Neural cell (in vitro differentiated cells): ENCODE measurements around the gene SPG11.

Source experiments
- CTCF ChIP-seq: fragments of 450-650 bp; IDR thresholded peaks from 2 replicates; pipeline ENCODE4 v1.5.1; 2014; ENCODE audit warnings: antibody characterized with exemption, mild to moderate bottlenecking, moderate library complexity; ENCODE audit not compliant: poor library complexity, severe bottlenecking
- EP300 ChIP-seq: fragments of 450-650 bp; conservative IDR thresholded peaks from 2 replicates; pipeline ENCODE4 v1.6.1; 2014; ENCODE audit warnings: antibody characterized with exemption, mild to moderate bottlenecking, moderate library complexity; ENCODE audit not compliant: poor library complexity, severe bottlenecking
- EZH2 ChIP-seq: fragments of 200-600, 300-800 bp; shearing (Covaris generic), sonication (generic); IDR thresholded peaks from 2 replicates; pipeline ENCODE4 v1.6.1; 2014; ENCODE audit warnings: antibody characterized with exemption, low read length, borderline replicate concordance, mild to moderate bottlenecking; ENCODE audit not compliant: insufficient read depth, poor library complexity, severe bottlenecking
- POLR2AphosphoS5 ChIP-seq: IDR thresholded peaks from 2 replicates; pipeline ENCODE4 v1.6.1; 2012
- RAD21 ChIP-seq: fragments of 450-650 bp; conservative IDR thresholded peaks from 2 replicates; pipeline ENCODE4 v1.6.1; 2014; ENCODE audit warnings: antibody characterized with exemption, mild to moderate bottlenecking, moderate library complexity
- TAF1 ChIP-seq: IDR thresholded peaks from 2 replicates; pipeline ENCODE4 v1.6.1; 2012; ENCODE audit warnings: low read depth
- TF ChIP-seq, protein P1 (sequence below): IDR thresholded peaks from 2 replicates; pipeline ENCODE4 v1.6.1; 2012; ENCODE audit warnings: borderline replicate concordance

- TF ChIP-seq CTCF (no peak), EP300 (no peak), RAD21 (no peak), EZH2 (no peak), POLR2AphosphoS5 (no peak), TAF1 (no peak)
- TF ChIP-seq, protein P1, sequence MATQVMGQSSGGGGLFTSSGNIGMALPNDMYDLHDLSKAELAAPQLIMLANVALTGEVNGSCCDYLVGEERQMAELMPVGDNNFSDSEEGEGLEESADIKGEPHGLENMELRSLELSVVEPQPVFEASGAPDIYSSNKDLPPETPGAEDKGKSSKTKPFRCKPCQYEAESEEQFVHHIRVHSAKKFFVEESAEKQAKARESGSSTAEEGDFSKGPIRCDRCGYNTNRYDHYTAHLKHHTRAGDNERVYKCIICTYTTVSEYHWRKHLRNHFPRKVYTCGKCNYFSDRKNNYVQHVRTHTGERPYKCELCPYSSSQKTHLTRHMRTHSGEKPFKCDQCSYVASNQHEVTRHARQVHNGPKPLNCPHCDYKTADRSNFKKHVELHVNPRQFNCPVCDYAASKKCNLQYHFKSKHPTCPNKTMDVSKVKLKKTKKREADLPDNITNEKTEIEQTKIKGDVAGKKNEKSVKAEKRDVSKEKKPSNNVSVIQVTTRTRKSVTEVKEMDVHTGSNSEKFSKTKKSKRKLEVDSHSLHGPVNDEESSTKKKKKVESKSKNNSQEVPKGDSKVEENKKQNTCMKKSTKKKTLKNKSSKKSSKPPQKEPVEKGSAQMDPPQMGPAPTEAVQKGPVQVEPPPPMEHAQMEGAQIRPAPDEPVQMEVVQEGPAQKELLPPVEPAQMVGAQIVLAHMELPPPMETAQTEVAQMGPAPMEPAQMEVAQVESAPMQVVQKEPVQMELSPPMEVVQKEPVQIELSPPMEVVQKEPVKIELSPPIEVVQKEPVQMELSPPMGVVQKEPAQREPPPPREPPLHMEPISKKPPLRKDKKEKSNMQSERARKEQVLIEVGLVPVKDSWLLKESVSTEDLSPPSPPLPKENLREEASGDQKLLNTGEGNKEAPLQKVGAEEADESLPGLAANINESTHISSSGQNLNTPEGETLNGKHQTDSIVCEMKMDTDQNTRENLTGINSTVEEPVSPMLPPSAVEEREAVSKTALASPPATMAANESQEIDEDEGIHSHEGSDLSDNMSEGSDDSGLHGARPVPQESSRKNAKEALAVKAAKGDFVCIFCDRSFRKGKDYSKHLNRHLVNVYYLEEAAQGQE = no peak
Observed at GRCh38 chr15:44606740-44607139, 56.7 kb downstream of the SPG11 start.
